ENCODE results near the gene COL6A6.

Gene COL6A6

GRCh38 chr3:130509008-130509407, 8.0 kb upstream of the COL6A6 start:
- H3K4me3 ChIP-seq (ENCODE audit: low read depth, low read length), result no peak overlapping the region
- H3K27me3 ChIP-seq (ENCODE audit: control insufficient read depth, insufficient read depth, low read length), result peaks cover 7% of the 10 kb centered on the region
- no peaks in the 10 kb centered on the region for H3K9me3 ChIP-seq (ENCODE audit: control insufficient read depth, insufficient read depth, low read length)
- H3K9ac ChIP-seq (ENCODE audit: low read depth, low read length), result no peak overlapping the region
- H3K4me1 ChIP-seq (ENCODE audit: control insufficient read depth, insufficient read depth, low read length), result no peaks in the 10 kb centered on the region
- H3K36me3 ChIP-seq (ENCODE audit: control insufficient read depth, insufficient read depth, low read length), result no peaks in the 10 kb centered on the region

DNA sequence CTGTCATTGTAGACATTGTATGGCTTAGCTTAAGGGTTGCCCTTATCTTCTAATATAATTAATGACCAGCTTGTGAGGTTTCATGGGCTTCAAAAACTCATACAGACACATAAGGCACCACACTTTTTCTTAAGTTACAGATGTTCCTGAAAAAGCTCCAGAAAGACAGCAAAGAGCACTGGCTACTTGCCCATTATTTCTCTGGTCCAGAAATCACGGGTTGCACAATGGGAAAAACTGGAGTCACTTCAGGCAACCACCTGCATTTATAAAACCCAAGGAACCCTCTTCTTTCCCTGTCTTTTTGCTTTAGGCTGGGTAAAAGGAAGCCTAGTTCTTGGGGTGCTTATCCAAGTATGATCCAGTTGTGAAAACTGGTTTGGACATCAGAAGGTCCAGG, 2.3 kb upstream of the COL6A6 start:
- Histone ChIP-seq H3K4me3 (ENCODE audit: low read depth, low read length) (no peak overlapping the region), H3K36me3 (ENCODE audit: control insufficient read depth, insufficient read depth, low read length) (no peaks in the 10 kb centered on the region), H3K27me3 (ENCODE audit: control insufficient read depth, insufficient read depth, low read length) (peaks cover 47% of the 10 kb centered on the region), H3K9ac (ENCODE audit: low read depth, low read length) (no peak overlapping the region), H3K9me3 (ENCODE audit: control insufficient read depth, insufficient read depth, low read length) (no peaks in the 10 kb centered on the region), H3K4me1 (ENCODE audit: control insufficient read depth, insufficient read depth, low read length) (no peaks in the 10 kb centered on the region)

- Histone ChIP-seq H3K9ac (ENCODE audit: low read depth, low read length) (no peak overlapping the region), H3K27me3 (ENCODE audit: control insufficient read depth, insufficient read depth, low read length) (peaks cover 47% of the 10 kb centered on the region), H3K4me3 (ENCODE audit: low read depth, low read length) (no peak overlapping the region), H3K36me3 (ENCODE audit: control insufficient read depth, insufficient read depth, low read length) (no peaks in the 10 kb centered on the region), H3K4me1 (ENCODE audit: control insufficient read depth, insufficient read depth, low read length) (no peaks in the 10 kb centered on the region), H3K9me3 (ENCODE audit: control insufficient read depth, insufficient read depth, low read length) (no peaks in the 10 kb centered on the region)
Measured at GRCh38 chr3:130515755-130516154, 1.2 kb upstream of the COL6A6 start.

DNA sequence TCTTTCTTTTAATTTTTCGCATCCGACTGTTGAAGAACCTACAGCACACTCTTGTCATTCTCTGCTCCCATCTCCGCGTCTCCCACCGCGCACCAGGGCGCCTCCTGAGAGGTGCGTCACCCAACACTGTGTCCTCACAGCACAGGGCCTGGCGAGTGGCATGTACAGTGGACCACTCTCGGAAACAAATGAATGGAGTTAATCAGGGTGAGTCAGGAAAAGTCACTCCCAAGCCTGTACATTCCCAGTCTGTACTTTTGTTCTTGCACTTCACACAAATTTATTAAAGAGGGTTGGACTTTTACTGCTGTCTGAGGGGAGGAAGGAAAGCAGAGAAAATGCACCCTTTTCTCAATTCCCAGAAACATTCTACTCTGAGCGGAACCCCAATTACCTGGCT, 625 bp downstream of the COL6A6 start:
- Histone ChIP-seq H3K36me3 (ENCODE audit: control insufficient read depth, insufficient read depth, low read length) (no peaks in the 10 kb centered on the region), H3K4me1 (ENCODE audit: control insufficient read depth, insufficient read depth, low read length) (no peaks in the 10 kb centered on the region), H3K9ac (ENCODE audit: low read depth, low read length) (no peak overlapping the region), H3K9me3 (ENCODE audit: control insufficient read depth, insufficient read depth, low read length) (no peaks in the 10 kb centered on the region), H3K4me3 (ENCODE audit: low read depth, low read length) (peak overlapping the region; percentile 52), H3K27me3 (ENCODE audit: control insufficient read depth, insufficient read depth, low read length) (peaks cover 47% of the 10 kb centered on the region)

DNA sequence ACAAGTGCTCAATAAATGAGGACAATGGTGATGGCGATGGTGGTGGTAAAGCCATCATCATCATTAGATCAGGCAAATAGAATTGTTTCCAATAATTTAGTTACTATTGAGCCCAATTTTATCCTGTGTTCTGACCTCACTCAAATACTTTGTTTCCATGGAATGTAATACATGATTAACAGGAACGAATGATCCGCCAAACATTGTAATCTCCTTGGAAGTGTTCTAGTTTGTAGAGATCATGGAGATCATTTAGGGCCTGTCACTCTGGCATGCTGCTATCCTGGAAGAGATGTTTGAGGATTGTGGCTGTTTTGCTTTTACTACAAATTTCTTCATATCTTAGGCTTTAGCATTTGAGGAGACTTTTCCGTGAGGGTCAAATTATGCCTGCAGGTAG, 2.8 kb downstream of the COL6A6 start:
- H3K9me3 ChIP-seq (ENCODE audit: control insufficient read depth, insufficient read depth, low read length), result no peaks in the 10 kb centered on the region
- peaks cover 33% of the 10 kb centered on the region for H3K27me3 ChIP-seq (ENCODE audit: control insufficient read depth, insufficient read depth, low read length)
- H3K4me1 ChIP-seq (ENCODE audit: control insufficient read depth, insufficient read depth, low read length), result no peaks in the 10 kb centered on the region
- no peaks in the 10 kb centered on the region for H3K36me3 ChIP-seq (ENCODE audit: control insufficient read depth, insufficient read depth, low read length)
- no peak overlapping the region for H3K9ac ChIP-seq (ENCODE audit: low read depth, low read length)
- H3K4me3 ChIP-seq (ENCODE audit: low read depth, low read length), result no peak overlapping the region

GRCh38 chr3:130522399-130522798, 5.4 kb downstream of the COL6A6 start:
- Histone ChIP-seq H3K9me3 (ENCODE audit: control insufficient read depth, insufficient read depth, low read length) (no peaks in the 10 kb centered on the region), H3K27me3 (ENCODE audit: control insufficient read depth, insufficient read depth, low read length) (peaks cover 11% of the 10 kb centered on the region), H3K4me1 (ENCODE audit: control insufficient read depth, insufficient read depth, low read length) (no peaks in the 10 kb centered on the region), H3K4me3 (ENCODE audit: low read depth, low read length) (no peak overlapping the region), H3K9ac (ENCODE audit: low read depth, low read length) (no peak overlapping the region), H3K36me3 (ENCODE audit: control insufficient read depth, insufficient read depth, low read length) (no peaks in the 10 kb centered on the region)

- Histone ChIP-seq H3K36me3 (ENCODE audit: control insufficient read depth, insufficient read depth, low read length) (no peaks in the 10 kb centered on the region), H3K4me3 (ENCODE audit: low read depth, low read length) (no peak overlapping the region), H3K27me3 (ENCODE audit: control insufficient read depth, insufficient read depth, low read length) (no peaks in the 10 kb centered on the region), H3K9me3 (ENCODE audit: control insufficient read depth, insufficient read depth, low read length) (no peaks in the 10 kb centered on the region), H3K9ac (ENCODE audit: low read depth, low read length) (no peak overlapping the region), H3K4me1 (ENCODE audit: control insufficient read depth, insufficient read depth, low read length) (peaks cover 2% of the 10 kb centered on the region)
Measured at GRCh38 chr3:130527426-130527825, 10.4 kb downstream of the COL6A6 start.

DNA sequence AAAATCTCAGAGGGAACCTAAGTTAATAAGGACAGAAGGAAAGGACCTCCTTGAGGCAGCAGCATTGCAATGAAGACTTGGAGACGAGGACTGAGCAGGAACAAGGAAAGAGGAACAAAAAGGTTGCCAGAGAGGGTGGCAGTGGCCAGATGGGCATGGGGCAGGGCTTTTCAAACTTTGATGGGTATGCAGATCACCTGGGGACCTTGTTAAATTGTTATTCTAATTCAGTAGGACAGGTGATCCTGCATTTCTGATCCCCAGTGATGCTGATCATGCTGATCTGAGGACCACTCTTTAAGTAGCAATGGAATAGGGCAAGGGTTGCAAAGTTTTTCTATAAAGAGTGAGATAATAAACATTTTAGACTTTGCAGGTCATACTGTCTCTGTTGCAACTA, 11.1 kb downstream of the COL6A6 start:
- H3K4me3 ChIP-seq (ENCODE audit: low read depth, low read length), result no peak overlapping the region
- no peaks in the 10 kb centered on the region for H3K36me3 ChIP-seq (ENCODE audit: control insufficient read depth, insufficient read depth, low read length)
- H3K27me3 ChIP-seq (ENCODE audit: control insufficient read depth, insufficient read depth, low read length), result no peaks in the 10 kb centered on the region
- peaks cover 2% of the 10 kb centered on the region for H3K4me1 ChIP-seq (ENCODE audit: control insufficient read depth, insufficient read depth, low read length)
- H3K9me3 ChIP-seq (ENCODE audit: control insufficient read depth, insufficient read depth, low read length), result no peaks in the 10 kb centered on the region
- H3K9ac ChIP-seq (ENCODE audit: low read depth, low read length), result no peak overlapping the region

- no peaks in the 10 kb centered on the region for H3K36me3 ChIP-seq (ENCODE audit: control insufficient read depth, insufficient read depth, low read length)
Measured at GRCh38 chr3:130529486-130530215, 12.7 kb downstream of the COL6A6 start.

DNA sequence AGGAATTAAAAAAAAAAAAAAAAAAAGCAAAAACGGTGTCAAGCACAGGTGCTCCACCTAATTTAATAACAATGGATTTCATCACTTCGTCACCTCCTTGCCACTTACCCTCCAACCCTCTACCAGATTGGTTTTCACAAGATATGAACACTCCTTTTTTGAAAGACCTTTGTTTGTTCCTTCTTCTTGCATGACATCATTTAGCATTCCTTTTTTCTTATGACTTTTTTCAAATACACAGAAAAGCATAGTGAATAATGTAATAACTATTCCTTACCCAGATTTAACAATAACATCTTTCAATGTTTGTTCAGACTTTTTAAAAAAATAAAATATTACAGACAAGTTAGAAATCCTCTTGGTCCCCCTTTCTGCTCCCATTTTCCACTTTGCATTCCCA, 16.3 kb downstream of the COL6A6 start:
- Histone ChIP-seq H3K4me1 (ENCODE audit: control insufficient read depth, insufficient read depth, low read length) (peaks cover 2% of the 10 kb centered on the region), H3K36me3 (ENCODE audit: control insufficient read depth, insufficient read depth, low read length) (no peaks in the 10 kb centered on the region), H3K9ac (ENCODE audit: low read depth, low read length) (no peak overlapping the region), H3K9me3 (ENCODE audit: control insufficient read depth, insufficient read depth, low read length) (no peaks in the 10 kb centered on the region), H3K4me3 (ENCODE audit: low read depth, low read length) (no peak overlapping the region), H3K27me3 (ENCODE audit: control insufficient read depth, insufficient read depth, low read length) (no peaks in the 10 kb centered on the region)

More at GRCh38 chr3:130529486-130530215, 12.7 kb downstream of the COL6A6 start:
- H3K9me3 ChIP-seq (ENCODE audit: control insufficient read depth, insufficient read depth, low read length), result no peaks in the 10 kb centered on the region
- no peak overlapping the region for H3K9ac ChIP-seq (ENCODE audit: low read depth, low read length)
- no peaks in the 10 kb centered on the region for H3K27me3 ChIP-seq (ENCODE audit: control insufficient read depth, insufficient read depth, low read length)
- no peak overlapping the region for H3K4me3 ChIP-seq (ENCODE audit: low read depth, low read length)
- peaks cover 2% of the 10 kb centered on the region for H3K4me1 ChIP-seq (ENCODE audit: control insufficient read depth, insufficient read depth, low read length)

- no peaks in the 10 kb centered on the region for H3K36me3 ChIP-seq (ENCODE audit: control insufficient read depth, insufficient read depth, low read length)
- no peaks in the 10 kb centered on the region for H3K4me1 ChIP-seq (ENCODE audit: control insufficient read depth, insufficient read depth, low read length)
- H3K9me3 ChIP-seq (ENCODE audit: control insufficient read depth, insufficient read depth, low read length), result no peaks in the 10 kb centered on the region
- H3K9ac ChIP-seq (ENCODE audit: low read depth, low read length), result no peak overlapping the region
- no peaks in the 10 kb centered on the region for H3K27me3 ChIP-seq (ENCODE audit: control insufficient read depth, insufficient read depth, low read length)
- no peak overlapping the region for H3K4me3 ChIP-seq (ENCODE audit: low read depth, low read length)
Measured at GRCh38 chr3:130537673-130538304, 20.8 kb downstream of the COL6A6 start.

GRCh38 chr3:130539005-130539404, 22.0 kb downstream of the COL6A6 start:
- Histone ChIP-seq H3K27me3 (ENCODE audit: control insufficient read depth, insufficient read depth, low read length) (no peaks in the 10 kb centered on the region), H3K9ac (ENCODE audit: low read depth, low read length) (no peak overlapping the region), H3K4me1 (ENCODE audit: control insufficient read depth, insufficient read depth, low read length) (no peaks in the 10 kb centered on the region), H3K4me3 (ENCODE audit: low read depth, low read length) (no peak overlapping the region), H3K9me3 (ENCODE audit: control insufficient read depth, insufficient read depth, low read length) (no peaks in the 10 kb centered on the region), H3K36me3 (ENCODE audit: control insufficient read depth, insufficient read depth, low read length) (no peaks in the 10 kb centered on the region)
